ENCODE results near the gene ESPNL.

Gene ESPNL

DNA sequence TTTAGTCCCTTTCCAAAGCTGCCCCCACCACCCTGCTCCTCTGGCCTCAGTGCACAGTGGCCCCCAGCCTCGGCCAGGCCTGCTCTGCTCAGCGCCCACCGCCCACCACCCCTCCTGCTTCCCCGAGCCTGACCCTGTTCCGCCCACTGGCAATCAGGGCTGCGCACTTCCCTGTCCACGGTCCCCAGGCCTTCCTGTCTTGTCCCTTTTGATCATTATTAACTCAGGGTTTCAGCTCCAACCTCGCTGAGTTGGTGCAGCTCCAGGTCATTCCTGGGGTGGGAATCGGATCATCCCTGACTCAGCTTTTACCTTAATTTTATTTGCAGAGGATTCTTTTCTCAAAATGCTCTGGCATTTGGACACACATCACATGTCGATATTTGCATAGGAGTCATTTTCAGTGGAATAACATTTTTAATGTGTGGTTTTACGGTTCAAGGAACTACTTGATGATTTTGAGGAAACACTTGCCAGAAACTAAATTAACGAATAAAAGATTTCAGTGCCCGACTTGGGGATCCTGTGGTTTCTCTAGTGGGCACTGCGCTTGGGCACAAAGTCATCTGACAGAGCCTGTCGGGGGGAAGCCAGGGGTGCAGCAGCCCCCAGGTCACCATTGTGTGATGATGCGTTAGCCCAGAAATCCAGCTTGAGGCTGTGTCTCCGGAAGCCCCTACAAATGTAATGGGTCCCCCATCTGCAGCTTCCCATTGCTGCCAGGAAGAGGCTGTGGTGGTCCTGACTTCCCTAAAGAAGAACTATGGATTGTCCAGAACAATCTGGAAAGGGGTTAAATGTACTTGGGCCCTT, 1.0 kb upstream of the ESPNL start:
- DNase-seq (ENCODE audit: low spot score) = no peak

DNA sequence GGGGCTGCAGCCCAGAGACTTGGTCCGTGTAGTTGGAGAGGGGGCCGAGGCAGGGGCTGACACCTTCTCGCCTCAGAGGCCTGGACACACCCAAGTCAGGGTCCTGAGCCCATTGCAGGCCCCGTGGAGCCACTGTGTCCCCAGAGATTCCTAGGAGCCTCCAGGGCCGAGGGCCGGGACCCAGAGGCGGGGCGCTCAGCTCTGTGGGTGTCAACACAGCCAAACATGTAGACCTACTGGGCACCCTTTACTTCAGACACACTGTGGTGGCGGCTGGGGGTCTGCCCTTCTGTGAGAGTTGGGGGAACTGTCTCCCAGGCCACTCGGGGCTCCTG, 459 bp upstream of the ESPNL start:
- DNase-seq (ENCODE audit: low spot score) = no peak

DNA sequence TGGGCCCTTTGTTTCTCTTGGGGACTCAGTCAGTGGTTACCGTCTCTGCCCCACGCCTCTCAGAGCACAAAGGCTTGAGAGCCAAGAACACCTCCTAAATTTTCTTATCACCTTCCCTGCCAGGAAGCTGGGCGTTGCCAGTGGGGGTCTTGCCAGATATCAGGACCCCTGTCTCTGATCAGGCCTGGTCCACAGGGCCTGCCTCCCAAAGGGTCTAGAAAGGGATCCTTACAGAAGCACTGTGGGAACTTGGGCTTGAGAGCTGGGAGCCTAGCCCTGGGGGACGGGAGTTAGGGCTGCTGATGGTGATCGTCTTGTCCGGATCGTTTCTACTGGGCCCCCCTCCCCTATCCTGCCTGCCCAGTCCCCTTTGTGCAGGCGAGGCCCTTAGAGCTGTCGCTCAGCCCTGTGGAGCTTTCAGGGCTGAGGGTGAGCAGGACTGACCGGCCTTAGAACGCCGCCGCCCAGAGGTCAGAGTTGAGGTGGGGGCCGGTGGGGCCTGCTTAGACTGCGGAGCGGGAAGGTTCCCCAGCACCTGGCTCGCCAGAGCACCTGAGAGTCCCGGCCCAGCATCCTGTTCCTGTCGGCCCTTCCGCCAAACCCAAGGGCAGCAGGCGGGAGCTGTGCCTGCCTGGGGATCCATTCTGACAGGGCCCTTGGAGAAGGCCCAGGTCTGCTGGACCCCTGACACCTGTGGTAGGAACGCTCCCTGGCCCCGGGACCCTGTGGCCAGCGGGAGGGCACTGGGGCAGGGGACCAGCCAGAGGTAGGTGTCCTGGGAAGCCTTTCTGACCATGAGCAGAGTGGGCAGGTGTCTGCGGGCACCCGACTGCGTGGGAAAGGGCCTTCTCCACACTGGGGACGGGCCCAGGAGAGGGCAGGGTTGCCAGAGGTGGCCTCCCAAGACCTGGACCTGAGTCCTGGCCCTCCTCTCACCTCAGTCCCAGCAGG, 956 bp downstream of the ESPNL start:
- no peak for DNase-seq (ENCODE audit: low spot score)

- no peak for DNase-seq (ENCODE audit: low spot score)
Observed at GRCh38 chr2:238101891-238102841, 2.0 kb downstream of the ESPNL start.

DNA sequence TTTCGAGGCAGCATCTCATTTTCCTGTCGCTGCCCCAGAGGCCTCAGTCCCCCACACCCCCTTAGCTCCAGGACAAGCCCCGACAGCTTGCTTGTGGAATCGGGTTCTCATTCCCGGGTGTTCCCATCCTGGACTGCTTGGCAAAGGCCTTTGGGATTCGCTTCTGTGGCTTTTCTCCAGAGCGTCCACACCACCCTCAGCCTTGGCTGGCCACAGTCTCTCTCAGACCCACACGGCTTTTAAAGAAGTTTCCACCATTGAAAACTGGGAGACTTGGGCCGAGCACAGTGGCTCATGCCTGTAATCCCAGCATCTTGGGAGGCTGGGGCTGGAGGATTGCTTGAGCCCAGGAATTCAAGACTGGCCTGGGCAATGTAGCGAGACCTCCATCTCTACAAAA, 2.7 kb downstream of the ESPNL start:
- DNase-seq (ENCODE audit: low spot score) = no peak

GRCh38 chr2:238103465-238104225, 3.5 kb downstream of the ESPNL start:
- no peak for DNase-seq (ENCODE audit: low spot score)

GRCh38 chr2:238104226-238104690, 4.1 kb downstream of the ESPNL start:
- no peak for DNase-seq (ENCODE audit: low spot score)

DNA sequence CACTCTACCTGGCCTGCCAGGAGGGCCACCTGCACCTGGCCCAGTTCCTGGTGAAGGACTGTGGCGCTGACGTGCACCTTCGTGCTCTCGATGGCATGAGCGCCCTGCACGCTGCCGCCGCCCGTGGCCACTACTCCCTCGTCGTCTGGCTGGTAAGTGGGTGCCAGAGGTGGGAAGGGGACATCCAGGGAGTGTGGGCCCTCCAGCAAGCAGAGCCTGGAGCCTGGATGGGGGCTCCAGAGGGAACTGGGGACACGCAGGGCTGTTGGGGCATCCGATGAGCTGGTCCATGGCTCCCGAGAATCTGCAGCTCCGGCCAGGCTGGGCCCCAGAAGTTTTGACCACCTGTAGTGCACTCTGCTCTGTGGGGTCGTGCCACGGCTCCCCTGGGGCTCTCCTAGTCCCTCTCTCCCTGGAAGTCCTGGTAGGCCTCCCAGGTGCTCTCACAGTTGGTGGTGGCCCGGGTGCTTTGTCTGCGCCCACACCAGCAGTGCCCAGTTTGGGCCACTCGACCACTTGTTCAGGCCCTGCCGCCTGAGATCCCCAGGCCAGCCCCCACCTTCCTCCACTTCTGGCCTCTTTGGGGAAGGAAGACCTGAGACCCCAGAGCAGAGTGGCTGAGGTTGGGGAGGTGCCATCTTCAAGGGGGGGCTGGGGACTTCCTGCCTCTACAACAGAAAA, 4.7 kb downstream of the ESPNL start:
- no peak for DNase-seq (ENCODE audit: low spot score)

- no peak for DNase-seq (ENCODE audit: low spot score)
Observed at GRCh38 chr2:238105506-238106338, 5.6 kb downstream of the ESPNL start.

DNA sequence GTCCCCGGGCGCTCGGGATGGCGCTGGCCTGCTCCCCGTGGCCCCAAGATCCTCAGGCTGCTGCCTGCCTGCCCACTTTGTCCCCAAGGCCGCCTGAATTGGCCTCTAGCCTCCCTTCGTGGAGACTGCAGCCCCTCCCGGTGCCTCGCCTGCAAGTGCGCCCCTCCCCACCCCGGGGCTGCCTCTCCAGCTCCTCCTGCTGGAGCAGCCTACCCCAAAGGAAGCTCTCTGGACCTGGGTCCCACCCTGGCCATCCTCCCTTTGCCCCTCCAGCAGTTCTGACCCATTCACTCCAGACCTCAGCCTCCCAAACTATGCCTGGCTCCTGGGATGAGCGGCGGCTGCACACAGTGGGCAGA, 6.2 kb downstream of the ESPNL start:
- DNase-seq (ENCODE audit: low spot score) = no peak

DNA sequence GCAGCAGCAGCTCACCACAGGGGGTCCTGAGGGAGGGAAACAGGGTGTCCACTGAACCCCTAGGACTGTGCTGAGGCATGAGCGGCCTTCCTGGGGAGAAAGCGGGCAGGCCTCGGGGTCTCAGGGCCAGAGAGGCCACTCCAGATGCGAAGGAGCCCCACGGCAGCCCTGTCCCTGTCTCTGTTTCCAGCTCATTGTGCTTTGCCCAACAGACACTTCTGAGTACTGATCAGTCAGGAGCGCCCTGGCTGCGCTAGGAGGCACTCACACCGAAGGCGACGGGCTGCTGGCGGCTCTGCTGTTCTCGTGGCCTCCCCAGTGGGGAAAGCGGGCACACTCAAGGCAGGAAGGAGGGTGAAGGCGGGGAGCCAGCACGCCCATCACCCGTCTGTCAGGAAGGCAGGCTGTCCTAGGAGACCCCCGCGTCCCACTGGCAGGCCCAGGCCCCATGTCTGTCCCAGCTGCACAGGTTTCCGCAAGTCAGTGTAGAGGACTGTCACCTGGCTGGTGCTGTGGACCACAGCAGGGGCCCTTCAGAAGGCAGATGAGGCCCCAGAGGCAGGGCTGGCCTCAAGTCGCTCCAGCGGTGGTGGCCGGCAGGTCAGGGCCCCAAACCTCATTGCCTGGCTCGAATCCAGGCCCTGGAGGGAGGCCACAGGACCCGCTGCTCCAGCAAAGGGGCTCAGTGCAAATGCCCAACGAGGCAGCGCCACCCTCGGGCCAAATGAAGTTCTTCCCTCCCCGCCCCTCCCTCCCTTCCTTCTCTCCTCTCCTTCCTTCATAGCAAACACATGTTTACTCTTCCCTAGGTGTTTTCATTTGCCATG, 6.8 kb downstream of the ESPNL start:
- DNase-seq (ENCODE audit: low spot score) = no peak

- DNase-seq (ENCODE audit: low spot score) = no peak
Observed at GRCh38 chr2:238107525-238108422, 7.6 kb downstream of the ESPNL start.

DNA sequence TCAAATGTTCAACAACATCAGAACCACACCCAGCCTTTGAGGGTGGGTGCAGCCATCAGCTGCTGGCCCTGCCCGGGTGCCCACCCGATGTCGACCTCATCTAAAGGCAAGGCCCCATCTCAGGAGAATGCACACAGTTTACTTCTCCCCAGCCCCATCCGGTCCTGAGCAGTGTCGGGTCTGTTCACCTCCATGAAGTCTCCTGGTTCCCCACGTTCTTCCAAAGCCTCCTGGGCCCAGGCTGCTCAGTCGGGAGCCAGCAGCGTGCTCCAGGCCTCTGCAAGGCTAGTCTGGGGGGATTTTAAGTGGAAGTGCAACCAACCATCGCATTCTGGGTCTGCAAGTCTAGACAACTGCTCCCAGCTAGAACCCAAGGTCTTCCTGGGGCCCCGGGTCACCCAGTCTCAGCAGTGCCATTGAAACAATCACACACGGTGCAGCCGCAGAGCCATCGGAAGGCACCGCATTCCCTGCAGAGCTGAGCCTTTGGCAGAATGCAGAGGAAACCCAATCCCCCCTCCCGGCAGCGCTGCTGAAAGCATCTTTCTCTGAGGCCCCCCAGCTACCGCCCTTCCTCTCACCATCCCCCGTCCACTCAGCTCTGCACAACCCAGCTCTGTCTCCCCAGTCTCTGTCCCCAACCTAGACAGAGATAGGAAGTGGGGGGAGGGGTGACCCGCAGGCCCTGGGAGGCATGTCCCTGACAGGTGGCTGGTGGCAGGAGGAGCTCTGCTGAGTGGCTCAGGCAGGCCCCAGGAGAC, 8.5 kb downstream of the ESPNL start:
- DNase-seq (ENCODE audit: low spot score) = no peak

- no peak for DNase-seq (ENCODE audit: low spot score)
Observed at GRCh38 chr2:238113611-238114010, 13.5 kb downstream of the ESPNL start.

DNA sequence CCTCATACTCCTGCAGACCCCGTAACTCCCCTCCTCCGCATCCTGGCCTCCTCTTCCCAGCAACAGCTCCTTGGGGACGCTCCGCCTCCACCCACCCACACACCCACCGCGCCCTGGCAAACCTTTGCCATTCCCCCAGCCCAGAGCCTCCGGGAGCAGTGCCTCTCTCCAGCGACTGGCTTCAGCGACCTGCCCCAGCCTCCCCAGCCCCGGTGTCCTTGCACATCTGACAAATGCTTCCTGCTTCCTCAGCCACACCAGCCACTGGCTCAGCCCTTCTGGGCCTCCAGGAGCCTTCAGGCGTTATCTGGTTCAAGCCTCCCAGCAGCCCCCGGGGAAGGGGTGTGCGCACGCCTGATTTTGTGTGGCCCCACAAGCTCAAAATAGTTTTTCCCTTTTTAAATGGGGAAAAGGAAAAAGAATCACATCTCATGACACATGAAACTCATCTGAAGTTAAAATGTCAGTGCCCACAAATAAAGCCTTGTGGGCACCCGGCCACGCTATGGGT, 14.2 kb downstream of the ESPNL start:
- no peak for DNase-seq (ENCODE audit: low spot score)

DNA sequence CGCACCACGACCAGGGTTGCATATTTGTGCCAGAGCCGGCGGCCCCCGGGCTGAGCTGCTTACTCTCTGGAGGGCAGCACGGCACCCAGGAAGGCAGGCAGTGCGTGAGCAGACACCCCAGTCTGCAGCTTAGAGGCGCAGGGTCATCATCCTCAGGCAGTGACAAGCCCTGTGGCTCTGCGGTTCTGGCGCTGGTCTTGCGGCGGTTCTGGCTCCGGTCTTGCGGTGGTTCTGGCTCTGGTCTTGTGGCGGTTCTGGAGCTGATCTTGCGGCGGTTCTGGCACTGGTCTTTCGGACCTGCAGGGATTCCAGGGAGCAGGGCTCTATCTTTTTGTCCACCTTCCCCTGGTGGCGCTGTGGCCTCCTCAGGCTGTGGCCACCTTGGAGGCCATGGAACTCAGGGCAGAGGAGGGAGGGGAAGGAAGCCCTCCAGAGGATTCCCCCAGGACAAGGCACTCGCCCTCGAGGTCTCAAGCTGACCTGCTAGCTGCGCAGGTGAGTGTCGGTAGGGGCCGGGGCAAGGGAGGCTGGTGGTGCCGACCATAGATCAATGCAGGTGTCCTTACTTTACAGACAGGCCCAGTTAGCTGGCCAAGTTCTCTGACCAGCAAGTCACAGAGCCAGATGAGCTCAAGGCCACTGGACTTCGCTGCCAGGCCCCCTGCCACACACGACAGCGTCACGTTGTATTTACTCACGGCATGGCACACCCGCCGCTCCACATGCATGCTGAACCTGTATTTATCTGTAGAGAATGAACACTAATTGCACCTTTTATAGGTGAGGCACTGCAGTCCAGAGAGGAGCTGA, 14.9 kb downstream of the ESPNL start:
- DNase-seq (ENCODE audit: low spot score) = no peak
